ENCODE measurements around the gene IQGAP1.

Gene IQGAP1, protein sequence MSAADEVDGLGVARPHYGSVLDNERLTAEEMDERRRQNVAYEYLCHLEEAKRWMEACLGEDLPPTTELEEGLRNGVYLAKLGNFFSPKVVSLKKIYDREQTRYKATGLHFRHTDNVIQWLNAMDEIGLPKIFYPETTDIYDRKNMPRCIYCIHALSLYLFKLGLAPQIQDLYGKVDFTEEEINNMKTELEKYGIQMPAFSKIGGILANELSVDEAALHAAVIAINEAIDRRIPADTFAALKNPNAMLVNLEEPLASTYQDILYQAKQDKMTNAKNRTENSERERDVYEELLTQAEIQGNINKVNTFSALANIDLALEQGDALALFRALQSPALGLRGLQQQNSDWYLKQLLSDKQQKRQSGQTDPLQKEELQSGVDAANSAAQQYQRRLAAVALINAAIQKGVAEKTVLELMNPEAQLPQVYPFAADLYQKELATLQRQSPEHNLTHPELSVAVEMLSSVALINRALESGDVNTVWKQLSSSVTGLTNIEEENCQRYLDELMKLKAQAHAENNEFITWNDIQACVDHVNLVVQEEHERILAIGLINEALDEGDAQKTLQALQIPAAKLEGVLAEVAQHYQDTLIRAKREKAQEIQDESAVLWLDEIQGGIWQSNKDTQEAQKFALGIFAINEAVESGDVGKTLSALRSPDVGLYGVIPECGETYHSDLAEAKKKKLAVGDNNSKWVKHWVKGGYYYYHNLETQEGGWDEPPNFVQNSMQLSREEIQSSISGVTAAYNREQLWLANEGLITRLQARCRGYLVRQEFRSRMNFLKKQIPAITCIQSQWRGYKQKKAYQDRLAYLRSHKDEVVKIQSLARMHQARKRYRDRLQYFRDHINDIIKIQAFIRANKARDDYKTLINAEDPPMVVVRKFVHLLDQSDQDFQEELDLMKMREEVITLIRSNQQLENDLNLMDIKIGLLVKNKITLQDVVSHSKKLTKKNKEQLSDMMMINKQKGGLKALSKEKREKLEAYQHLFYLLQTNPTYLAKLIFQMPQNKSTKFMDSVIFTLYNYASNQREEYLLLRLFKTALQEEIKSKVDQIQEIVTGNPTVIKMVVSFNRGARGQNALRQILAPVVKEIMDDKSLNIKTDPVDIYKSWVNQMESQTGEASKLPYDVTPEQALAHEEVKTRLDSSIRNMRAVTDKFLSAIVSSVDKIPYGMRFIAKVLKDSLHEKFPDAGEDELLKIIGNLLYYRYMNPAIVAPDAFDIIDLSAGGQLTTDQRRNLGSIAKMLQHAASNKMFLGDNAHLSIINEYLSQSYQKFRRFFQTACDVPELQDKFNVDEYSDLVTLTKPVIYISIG (N-terminal part only)

DNA sequence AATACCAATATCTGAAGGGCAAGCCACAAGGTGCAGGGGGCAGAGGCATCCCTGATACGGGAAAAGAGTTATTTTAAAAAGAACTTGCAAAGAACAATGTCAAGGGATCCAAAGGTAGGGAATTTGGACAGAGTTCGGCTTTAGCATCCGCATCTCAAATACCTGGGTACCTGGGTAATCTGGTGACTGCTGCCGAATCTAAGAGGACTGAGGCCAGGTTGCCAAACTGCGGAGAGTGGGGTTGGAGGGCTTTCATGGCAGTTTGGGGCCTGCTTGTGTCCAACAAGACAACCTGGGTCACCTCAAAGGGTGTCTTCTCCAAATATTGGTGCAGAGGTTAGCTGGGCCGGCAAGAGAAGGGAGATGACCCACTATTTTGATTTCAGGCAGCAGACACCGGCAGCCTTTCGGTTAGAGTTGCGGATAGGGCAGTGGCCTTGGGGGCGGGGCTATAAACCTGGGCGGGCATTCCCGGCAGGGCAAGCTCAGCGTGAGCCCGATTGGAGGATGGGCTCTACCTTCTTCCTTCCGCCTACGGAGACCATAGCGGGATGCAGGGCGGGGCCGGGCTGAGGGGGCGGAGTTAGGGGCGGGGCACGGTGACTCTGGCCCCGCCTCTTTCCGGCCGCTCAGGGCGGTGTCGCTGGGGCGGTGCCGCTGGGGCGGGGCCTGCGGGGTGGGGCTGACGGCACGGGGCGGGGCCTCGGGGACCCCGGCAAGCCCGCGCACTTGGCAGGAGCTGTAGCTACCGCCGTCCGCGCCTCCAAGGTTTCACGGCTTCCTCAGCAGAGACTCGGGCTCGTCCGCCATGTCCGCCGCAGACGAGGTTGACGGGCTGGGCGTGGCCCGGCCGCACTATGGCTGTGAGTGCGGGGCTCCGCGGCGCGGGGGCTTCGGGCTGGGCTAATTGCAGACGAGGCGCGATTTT lies at the start of gene IQGAP1:
Gene IQGAP1 (plus strand): TSS at position 709 of the 928 bp plus-strand sequence. CDS start 100 bp downstream, at position 809.
- DNase-seq, result peak; percentile 97 to 98 (median 97)

GRCh38 chr15:90338532-90338931 lies 49.5 kb upstream of the IQGAP1 start:
- DNase-seq, result peak in 1 of 3 donors; percentile 47

DNA sequence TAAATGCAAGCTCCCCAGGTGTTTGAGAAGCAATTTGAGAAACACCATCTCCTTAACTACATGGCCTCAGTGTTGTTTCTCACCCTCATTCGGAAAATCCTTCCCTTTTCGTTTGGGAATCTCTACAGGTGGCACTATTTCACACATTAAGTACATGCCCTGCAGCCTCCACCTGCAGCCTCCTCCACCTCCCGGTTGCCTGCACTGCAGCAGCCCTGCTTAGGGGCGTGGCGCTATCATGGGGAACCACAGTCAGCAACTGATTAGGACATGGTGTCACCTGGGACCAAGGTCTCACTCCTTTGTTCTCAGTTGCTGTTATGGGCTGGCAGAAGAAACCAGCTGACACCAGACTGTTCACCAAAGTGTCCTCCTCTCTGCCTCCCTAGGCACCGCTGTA lies 47.7 kb upstream of the IQGAP1 start:
- DNase-seq, result no peak

DNA sequence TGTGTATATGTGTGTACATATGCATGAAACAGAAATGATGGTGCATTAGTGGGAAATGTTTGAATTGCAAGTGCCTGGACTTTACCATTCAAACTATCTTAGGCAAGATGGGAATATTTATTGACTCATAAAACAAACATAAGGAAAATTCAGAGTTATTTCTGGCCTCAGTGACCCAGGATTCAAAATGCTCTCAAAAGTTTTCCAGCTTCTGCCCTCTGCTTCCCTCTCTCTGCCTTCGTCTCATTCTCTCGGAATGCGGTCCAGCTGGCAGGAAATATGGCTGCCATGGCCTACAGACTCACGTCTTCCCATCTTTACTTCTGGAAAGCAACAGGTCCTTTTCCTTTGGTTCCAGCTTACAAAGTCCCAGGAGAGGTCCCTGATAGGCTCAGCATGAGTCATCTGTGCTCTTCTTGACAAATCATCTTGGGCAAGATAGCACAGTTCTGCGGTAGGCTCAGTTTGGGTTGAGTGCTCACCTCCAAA lies 44.7 kb upstream of the IQGAP1 start:
- DNase-seq, result peak; percentile 62 to 91 (median 82)

- peak; percentile 41 to 76 (median 69) for DNase-seq
Measured at GRCh38 chr15:90344662-90345061, 43.4 kb upstream of the IQGAP1 start.

- DNase-seq, result peak; percentile 67 to 70 (median 68)
Measured at GRCh38 chr15:90345857-90346256, 42.2 kb upstream of the IQGAP1 start.

- peak; percentile 46 to 63 (median 59) for DNase-seq
Measured at GRCh38 chr15:90347431-90348065, 40.5 kb upstream of the IQGAP1 start.

DNA sequence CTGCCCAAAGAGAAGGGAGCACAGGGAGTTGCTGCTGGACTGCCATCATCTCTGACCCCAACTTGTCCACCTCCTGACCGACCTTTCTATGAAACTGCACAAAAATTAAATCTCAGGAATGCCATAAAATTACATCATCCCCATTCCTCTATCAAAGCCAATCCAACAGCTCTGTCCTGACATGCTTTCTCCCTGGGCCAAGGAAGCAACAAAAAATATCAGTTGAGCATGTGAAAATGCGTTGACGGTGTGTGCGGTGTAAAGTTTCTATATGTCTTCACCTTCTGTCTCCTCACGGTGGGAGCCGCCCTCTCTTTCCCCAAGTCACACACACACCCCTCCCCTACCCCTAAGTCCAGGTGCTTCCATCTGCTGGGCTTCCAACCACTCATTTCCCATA lies 39.6 kb upstream of the IQGAP1 start:
- no peak for DNase-seq

GRCh38 chr15:90349072-90349471 lies 39.0 kb upstream of the IQGAP1 start:
- DNase-seq, result no peak

DNA sequence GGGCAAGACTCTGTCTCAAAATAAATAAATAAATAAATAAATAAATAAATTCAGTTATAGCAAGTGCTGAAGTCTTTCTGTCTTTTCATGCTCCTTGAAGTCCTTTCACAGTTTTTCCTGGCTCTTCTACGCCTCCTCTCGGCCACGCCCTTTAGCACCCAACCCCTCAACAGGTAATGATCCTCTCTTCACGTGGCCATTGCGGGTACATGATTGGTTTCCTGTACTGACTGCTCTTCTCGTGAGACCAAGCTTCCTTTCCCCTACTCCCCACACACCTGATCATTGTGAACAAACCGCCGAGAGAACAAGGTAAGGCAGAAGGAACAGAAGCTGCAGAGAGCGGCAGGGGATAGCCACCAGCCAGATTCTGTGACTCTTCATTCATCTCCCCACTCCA lies 38.2 kb upstream of the IQGAP1 start:
- DNase-seq, result no peak

- DNase-seq, result no peak
Measured at GRCh38 chr15:90351479-90352106, 36.4 kb upstream of the IQGAP1 start.

DNA sequence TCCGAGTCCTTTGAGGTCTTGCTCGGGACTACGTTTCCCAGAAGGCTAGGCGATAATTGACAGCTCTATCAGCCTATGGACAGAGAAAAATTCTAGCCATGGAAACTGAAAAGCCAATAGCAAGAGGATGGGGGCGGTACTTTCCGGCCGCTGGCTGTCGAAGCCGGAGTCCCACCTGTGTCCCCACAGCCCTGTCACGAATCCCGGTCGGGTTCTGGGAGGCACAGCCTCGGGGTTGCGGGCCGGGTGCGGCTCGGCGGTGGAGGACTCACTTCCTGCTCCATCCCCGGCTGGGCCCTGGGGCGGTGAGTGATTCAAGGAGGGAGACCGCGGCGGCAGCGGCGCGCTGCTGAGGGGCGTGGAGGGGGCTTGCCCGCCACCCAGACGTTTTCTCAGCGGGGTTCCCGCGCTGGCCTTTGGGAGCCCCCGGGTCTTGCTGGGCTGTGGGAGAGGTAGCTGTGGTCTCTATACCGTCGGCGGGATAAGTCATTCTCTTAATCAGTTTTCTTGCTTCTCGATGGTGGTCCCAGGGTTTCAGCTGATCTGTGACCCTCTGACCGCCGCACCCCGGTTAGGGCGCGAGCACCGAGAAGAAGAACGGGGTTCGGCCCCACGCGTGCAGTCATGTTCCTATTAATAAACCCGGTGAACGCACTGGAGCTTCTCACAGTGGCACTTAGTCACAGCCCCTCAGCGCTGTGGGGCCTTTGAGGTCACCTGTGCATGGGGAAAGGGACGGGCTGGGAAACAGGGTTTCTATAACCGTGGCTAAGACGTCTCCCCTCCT lies 35.7 kb upstream of the IQGAP1 start, which contains the start of gene ZNF774:
Gene ZNF774 (plus strand): TSS at position 178 of the 787 bp plus-strand sequence. CDS start 2,377 bp downstream, outside the sequence.
- peak; percentile 94 to 98 (median 98) for DNase-seq

DNA sequence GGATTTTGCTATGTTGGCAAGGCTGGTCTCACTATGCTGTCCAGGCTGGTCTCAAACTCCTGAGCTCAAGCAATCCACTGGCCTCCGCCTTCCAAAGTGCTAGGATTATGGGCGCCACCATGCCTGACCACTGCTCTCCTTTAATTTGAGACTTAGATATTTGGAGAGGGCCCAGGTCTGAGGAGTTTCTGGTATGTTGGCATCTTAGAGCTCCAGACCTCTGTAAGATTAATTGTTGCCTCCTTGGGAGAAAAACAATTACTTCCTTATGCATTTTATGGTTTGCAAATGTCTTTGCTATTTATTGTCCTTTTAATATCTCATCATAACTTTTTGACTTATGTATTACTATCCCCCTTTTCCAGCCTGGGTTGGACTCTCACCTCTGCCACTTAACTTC lies 33.1 kb upstream of the IQGAP1 start:
- no peak for DNase-seq

GRCh38 chr15:90358124-90359033 lies 29.7 kb upstream of the IQGAP1 start:
- DNase-seq, result peak; percentile 60 to 75 (median 65)

GRCh38 chr15:90360746-90361145 lies 27.3 kb upstream of the IQGAP1 start:
- DNase-seq, result no peak

DNA sequence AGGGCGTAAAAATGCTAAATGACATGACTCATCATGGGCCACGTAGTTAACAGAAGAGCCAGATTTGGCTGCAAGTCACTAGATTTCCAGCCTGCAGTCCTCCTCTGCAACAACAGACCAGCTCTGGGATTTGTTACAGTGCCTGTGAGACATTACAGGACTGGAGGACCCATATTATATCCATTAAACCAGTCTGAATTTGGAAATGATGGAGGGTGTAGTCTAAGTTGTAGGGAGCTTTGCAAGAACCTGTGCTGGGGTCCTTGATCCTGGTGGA lies 25.2 kb upstream of the IQGAP1 start:
- DNase-seq, result peak; percentile 55 to 69 (median 68)

DNA sequence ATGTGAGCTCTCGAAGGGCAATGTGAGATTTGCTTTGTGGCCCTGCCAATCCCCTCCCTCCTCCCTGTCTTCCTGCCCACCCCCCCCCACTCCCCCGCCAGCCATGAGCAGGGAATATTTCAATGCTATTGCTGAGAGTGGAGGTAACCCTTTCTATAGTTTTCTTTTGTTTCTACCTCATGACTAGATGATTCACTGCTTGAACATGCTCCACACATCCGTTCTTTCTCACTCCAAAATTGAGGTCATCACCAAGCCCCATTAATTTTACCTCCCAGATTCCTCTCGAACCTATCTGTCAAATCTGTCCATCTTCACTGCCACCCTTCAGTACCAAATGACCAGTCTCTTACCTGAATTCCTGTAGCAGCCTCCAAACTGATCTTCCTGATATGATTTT lies 23.8 kb upstream of the IQGAP1 start:
- no peak for DNase-seq

- DNase-seq, result no peak
Measured at GRCh38 chr15:90365414-90366055, 22.5 kb upstream of the IQGAP1 start.
